Stimulated activated CD8-positive, alpha-beta memory T cell treated with anti-CD3 and anti-CD28 coated beads, Interleukin-7, amount 100 ng/mL, for 24 hours (primary cell): ENCODE results near the gene OAF.
"Not testable (repeated sequence)": the region's sequence is repeated elsewhere in the genome, so short reads cannot be mapped to it uniquely, and the experiment has no call there.

Experiments used
- DNase-seq: peaks from one replicate; pipeline ENCODE4 v3.0.0-alpha.2; 2020; ENCODE audit warnings: low read depth

Gene OAF

DNA sequence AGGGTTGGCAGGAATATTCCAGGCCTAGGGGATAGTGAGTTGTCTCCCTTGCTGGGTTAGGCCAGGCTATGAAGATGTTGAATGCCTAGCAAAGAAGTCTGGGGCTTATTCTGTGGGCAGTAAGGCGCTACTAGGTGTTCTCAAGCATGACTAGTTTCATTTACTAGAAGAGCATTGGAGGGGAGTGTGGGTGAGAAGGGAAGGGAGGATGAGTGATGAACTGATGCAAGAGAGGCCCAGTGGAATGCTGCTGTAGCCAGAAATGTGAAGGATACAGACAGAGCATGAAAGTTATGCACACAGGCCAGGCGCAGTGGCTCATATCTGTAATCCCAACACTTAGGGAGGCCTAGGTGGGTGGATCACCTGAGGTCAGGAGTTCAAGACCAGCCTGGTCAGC, 62.6 kb downstream of the OAF start:
- no peak for DNase-seq

DNA sequence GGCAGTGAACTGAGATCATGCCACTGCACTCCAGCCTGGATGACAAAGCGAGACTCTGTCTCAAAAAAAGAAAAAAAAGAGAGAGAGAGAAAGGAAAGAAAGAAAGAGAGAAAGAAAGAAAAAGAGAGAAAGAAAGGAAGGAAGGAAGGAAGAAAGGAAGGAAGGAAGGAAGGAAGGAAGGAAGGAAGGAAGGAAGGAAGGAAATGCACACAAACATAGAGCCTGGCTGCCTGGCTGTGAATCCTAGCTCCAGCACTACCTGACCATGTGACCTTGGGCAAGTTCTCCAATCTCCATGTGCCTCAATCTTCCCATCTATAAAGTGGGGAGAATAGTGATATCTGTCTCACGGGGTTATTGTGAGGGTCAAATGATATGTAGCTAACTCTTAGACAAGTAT, 63.1 kb downstream of the OAF start:
- DNase-seq, result not testable (repeated sequence)

DNA sequence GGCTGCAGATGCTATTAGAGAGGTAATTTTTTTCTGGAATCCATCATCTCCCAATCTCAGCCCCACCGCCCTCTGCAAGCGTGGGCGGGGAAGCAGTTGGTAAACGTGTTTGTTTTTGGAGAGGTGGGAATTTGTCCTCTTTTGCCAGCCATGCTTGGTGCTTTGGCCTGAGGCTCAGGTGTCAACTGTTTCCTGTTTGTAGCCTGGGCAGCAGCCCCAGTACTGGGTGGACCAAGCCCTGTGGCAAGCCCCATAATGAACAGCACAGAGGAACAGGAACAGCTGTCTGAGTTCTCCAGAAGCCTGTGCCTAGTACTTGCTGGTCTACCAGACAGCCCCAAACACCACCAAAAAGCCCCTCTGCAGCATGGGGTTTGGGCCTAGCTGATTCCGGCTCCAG, 68.7 kb downstream of the OAF start:
- no peak for DNase-seq
